NCI-H748 (cell line): ENCODE data around the gene NQO2.
"Not testable (repeated sequence)": the region's sequence is repeated elsewhere in the genome, so short reads cannot be mapped to it uniquely, and the experiment has no call there.

Experiments used
- DNase-seq: peaks from one replicate; lab custom pipeline; 2025; ENCODE audit not compliant: unreplicated experiment; lab: John Stamatoyannopoulos, UW

NQO2 gene

DNA sequence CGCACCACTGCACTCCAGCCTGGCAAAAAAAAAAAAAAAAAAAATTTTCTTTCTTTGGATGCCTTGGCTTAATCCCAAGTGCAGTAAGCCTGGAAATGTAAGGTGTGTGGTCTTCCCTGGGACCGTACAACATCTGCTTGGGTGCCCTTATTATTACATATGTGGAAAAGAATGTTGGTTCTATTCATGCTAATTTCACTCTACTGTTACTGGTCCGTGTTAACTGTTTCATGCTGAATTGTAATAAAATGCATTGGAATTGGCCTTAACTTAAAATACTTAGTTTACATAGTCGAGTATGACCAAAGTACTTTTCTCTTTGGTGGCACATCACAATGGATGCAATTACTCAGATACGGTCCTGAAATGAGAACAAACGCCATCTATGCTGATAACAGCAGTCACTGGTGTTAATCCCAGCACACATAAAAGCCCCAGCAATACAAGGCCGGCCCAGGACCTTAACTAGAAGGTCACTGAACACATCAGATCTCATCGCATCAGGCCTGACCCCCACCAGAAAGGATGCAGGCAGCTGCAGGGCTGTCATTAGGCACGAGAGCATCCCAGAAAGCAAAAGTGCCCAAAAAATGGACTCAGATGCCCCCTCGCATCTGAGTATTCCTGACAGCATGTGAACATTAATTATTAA is 29.5 kb upstream of the NQO2 start:
- no peak for DNase-seq

DNA sequence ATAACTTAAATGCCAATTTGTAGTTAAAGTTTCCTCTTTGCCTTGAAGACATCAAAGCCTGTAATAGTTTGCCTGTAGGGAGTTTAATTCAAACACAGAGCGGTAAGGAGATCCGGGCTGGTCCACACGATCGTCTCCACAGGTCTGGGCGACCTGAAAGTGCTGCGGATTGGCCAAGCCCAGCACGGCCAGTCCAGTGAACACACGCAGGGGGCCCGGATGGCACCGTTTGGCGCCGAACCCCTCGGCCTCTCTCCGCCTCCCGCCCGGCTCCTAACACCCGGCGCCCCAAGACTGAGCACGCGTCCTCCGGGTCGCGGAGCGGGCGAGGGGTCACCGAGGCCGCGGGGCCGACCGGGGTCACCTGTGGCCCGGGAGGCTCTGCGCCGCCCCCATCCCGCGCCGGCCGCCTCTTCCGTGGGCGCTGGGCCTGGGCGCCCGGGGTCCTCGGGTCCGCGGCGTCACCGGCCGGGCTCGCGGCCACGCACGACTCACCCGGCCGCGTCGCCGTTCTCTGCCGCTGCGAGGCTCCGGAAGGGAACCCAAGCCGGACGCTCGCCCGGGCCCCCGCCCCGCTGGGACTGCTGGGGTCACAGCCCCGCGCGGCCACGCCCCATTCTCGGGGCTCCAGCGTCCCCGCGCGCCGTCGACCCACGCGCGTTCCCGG is 28.8 kb upstream of the NQO2 start:
- DNase-seq, result peak; percentile 67

DNA sequence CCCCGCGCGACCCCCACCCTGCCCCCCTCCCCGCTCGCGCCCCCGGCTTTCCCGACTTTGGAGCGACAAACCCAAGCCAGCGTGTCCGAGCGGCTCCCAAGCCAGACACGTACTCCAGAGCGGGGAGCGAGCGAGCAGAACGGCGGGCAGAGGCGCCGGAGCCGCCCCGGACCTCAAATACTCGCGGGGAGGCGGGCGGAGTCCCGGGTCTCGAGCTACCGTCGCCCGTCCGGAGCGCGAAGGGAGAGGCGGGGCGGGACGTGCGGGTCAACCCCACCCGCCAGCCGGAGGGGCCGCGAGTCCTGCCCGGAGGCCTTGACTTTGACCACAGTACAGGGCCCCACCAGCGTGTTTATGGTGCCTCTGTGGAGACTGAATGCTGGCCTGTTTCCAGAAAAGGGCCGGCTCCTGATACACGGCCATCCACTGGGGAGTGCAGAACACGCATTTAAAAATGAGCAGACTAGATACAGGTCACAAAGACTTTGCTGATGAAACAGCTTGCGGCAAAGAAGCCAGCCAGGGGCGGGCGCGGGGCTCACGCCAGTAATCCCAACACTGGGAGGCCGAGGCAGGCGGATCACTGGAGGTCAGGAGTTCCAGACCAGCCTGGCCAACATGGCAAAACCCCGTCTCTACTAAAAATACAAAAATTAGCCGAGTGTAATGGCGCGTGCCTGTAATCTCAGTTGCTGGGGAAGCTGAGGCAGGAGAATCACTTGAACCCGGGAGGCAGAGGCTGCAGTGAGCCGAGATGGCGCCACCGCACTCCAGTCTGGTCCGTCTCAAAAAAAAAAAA is 28.1 kb upstream of the NQO2 start, which contains the start of gene SERPINB6:
Gene SERPINB6 (minus strand): TSS at position 148 of the 799 bp plus-strand sequence. CDS start 12,235 bp downstream, outside the sequence.
- DNase-seq, result peak; percentile 76

DNA sequence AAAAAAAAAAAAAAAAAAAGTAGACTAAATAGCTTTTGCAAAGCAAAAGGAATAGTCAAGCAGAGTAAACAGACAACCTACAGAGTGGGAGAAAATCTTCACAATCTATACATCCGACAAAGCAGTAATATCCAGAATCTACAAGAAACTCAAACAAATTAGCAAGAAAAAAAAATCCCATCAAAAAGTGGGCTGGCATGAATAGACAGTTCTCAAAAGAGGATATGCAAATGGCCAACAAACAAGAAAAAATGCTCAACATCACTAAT is 27.5 kb upstream of the NQO2 start:
- not testable (repeated sequence) for DNase-seq

DNA sequence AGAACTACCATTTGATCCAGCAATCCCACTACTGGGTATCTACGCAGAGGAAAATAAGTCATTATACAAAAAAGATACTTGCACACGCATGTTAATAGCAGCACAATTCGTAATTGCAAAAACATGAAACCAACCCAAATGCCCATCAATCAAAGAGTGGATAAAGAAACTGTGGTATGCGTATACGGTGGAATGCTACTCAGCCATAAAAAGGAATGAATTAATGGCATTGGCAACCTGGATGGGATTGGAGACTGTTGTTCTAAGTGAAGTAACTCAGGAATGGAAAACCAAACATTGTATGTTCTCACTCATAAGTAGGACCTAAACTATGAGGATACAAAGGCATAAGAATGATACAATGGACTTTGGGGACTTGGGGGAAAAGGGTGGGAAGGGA is 27.0 kb upstream of the NQO2 start:
- DNase-seq, result not testable (repeated sequence)

DNA sequence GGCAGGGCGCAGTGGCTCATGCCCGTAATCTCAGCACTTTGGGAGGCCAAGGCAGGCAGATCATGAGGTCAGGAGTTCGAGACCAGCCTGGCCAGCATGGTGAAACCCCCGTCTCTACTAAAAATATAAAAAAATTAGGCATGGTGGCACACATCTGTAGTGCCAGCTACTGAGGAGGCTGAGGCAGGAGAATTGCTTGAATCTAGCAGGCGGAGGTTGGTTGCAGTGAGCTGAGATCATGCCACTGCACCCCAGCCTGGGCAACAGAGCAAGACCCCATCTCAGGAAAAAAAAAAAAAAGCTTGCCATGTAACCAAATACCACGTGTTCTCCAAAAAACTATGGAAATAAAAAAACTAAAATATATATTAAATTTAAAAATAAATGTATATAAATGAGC is 26.5 kb upstream of the NQO2 start:
- DNase-seq, result not testable (repeated sequence)

DNA sequence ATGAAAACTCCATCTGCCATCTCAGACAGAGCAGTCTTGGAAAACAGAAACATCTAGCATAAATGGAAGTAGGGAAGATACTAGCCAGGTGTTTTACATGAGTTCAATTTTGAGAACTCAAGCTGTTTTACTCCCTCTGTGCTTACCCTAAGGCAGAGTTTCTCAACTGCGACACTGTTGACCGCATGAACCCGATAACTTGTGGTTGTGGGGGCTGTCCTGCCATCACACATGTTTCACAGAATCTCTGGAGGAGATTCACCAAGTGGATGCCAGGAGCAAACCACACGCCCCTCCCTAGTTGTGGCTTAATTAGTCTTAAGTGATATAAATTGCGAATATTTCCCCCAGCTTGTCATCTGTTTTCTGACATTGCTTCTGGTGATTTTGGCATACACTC is 26.0 kb upstream of the NQO2 start:
- no peak for DNase-seq

DNA sequence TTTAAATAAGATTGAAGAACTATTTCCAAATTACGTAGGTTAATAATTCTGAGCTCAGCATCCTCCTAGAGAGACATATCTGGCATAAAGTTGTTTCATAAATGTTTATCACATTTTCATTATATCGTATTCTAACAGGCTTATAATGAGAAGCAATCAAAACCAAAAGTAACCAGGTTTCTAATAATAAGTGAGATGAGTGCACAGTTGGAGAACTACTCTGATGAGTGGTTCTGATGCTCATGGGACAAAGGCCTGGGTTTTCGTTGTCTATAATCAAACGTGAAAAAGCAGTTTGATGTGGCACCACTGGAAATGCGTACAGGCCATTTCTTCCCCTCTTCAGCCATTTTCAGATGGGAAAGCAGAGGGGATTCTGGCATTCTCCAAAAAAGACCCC is 23.6 kb upstream of the NQO2 start:
- DNase-seq, result no peak

DNA sequence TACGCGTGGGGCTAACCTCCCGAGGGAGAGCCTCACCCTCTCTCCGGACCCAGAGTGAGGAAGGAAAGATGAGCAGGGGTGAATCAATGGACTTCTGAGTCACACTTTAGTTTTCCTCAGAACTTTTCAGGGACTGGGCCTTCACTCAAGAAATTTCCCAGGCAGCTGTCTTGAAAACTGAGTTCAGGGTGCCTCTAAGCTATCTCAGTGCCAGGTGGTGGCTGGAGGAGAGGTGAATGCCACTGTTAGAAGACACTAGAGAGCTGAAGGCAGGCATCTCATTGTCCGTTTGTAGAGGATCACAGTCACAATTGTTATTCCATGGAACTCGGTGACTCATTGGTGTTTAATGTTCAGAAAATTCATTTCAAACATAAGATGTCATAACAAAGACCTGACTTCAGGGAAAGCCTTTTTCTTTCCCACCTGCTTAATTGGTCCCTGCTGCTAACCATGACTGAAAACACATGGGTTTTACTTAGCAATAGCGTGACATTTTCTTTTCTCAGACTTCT is 23.1 kb upstream of the NQO2 start:
- no peak for DNase-seq

DNA sequence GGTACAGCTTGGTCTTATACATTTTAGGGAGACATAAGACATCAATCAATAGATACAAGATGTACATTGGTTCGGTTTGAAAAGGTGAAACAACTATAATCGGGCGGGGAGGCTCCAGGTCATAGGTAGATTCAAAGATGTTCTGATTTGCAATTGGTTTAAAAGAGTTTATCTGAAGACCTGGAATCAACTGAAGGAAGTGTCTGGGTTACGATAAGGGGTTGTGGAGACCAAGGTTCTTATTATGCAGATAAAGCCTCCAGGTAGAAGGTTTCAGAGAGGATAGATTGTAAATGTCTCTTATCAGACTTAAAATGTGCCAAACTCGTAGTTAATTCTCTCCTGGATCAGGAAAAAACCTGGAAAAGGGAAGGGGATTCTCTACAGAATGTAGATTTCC is 22.4 kb upstream of the NQO2 start:
- DNase-seq, result no peak

DNA sequence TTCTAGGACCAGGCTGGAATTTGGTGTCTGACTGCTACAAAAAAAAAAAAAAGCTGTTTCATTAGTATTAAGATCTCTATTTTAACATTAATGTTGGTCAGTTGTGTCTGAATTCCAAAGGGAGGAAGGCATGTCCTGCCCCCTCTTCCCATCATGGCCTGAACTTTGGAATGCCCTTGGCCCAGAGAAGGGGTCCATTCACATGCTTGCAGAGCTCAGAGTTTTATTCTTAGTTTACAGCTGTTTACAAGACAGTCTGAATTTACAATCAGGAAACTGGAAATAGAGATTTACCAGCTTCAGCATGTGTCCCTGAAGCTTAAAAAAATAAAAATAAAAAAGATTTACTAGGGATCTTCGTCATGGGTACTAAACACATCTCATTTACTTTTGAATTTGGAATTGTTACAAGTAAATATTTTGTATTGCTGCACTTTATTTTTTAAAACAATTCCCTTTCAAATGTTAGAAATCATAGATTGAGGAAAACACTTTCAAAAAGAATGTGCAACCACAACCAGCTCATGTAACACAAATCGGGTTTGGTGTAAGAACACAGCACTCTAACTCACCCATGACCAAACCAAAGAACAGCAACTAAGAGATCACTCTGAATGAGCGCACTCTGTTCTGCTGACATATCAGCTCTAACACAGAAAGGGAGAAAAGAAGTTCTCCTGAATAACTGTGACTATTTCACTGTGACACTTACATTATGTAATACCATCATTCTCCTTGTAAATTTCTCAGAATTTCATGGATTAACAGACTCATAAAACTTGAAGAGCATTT is 21.7 kb upstream of the NQO2 start:
- no peak for DNase-seq

DNA sequence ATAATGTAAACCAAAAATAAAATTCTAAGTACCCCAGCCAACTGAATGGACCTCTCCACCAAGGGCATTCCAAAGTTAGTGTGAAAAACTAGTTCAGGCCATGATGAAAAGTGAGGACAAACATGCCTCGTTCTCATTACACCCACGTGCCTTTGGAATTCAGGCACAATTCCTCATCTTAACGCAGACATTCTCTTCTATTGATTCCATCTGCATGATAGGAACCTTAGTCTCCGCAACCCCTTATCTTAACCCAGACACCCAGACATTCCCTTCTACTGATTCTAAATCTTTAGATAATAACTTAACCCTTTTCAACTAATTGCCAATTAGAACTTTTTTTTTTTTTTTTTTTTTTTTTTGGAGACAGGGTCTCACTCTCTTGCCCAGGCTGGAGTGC is 20.8 kb upstream of the NQO2 start:
- no peak for DNase-seq

DNA sequence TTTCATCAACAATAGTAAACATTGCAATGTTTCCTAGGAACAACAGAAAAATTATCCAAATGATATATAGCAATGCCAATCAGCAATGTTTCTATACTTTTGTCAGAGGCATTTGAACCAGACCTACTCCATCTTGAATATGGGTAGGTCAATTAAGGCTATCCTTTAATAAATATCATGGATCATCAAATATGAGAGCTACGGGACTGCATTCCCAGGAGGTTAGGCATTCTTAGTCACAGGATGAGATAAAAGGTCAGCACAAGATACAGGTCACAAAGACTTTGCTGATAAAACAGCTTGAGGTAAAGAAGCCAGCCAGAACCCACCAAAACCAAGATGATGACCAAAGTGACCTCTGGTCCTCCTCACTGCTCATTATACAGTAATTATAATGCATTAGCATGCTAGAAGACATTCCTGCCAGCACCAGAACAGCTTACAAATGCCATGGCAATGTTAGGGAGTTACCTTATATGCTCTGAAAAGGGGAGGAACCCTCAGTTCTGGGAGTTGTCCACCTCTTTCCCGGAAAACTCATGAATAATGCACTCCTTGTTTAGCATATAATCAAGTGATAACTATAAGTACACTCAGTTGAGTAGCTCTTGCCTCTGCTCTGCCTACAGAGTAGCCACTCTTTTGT is 19.8 kb upstream of the NQO2 start:
- DNase-seq, result no peak

DNA sequence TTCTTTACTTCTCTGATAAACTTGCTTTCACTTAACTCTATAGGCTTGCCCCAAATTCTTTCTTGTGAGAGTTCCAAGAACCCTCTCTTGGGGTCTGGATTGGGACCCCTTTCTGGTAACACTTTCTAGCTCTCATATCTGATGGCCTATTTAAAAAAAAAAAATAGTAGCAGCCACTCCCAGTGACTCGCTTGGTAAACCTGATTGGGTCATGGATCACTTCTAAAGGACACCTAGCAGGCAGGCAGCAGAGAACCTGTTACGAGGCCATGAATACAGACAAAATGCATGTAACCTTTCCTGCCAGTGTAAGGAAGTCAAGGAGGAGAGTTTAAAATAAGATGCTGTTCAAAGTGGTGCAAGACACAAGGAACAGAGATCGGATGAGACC is 19.2 kb upstream of the NQO2 start:
- no peak for DNase-seq

DNA sequence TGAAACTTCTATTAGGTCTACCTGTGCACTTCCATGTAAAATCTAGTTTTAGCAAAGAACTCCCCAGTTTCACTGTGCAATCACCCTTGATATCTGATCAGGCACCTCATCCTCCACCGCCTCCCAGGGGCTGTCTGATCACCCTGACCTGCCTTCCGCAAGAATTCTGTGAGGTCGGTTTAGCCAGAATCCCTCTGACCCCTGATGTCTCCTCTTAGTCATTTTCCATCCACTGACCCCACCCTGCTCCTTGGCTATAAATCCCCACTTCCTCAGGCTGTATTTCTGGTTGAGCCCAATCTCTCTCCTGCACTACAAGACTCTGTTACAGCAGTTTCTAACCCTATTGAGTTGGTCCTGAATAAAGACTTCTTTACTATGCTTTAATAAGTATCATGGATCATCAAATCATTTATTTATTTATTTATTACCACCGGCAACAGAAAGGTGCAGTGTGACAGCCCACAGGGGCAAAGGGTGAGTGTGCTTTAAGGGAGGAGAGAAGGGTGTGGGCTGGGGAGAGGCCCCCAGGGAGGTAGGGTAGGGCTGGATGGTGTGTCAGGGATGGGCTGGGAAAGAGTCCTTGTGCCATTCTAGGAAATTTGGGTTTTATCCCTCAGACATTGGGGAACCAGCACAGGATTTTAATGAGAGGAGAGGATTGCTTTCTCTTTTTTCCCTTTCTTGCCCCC is 17.1 kb upstream of the NQO2 start:
- DNase-seq, result no peak

DNA sequence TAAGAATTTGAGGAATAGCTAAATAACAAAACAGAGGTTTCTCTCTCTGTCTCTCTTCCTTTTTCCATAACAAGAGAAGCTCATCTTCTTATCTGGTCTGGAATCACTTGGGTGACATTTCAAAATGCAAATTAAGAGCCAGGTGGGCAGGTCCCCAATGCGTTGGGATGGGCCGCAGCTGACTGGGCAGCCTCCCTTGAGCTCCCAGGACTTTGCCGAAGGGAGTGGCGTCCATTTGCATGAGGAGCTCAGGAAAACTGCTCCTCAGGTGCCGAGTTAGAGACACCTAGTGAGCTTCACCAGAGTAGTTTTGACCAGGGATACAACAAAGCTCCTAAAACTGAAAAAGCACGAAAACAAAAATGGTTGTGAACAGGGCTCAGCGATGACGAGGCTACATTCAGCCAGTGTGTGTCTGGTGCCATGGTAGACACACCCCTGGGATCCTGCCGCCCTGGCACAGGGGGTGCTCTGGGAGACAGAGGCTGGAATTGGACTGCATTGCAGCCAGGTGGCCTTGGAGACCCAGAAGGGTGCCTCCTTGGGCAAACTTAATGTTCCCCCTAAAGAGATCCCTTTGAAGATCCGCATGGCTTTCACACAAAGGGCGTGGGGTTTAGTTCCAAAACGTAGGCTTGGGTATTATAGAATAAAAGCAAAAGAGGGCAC is 14.8 kb upstream of the NQO2 start:
- no peak for DNase-seq

DNA sequence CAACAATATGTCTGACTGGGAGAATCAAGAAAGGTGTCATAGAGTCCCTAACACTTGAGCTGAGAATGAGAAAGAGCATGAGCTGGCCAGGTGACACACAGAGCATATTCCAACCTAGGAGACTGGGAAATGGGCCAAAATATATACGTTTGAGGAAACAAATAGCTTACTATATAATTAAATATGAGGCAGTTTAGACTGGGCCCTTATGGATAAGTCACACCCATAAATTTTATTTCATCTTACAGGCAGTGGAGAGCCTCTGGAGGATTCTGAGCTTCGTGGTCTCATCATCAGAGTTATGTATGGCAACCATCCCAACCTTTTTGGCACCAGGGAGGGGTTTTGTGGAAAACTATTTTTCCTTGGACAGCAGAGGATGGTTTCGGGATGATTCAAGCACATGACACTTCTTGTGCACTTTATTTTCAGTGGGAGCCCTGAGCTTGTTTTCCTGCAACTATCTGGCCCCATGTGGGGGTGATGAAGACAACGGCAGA is 12.9 kb upstream of the NQO2 start:
- DNase-seq, result peak; percentile 26

DNA sequence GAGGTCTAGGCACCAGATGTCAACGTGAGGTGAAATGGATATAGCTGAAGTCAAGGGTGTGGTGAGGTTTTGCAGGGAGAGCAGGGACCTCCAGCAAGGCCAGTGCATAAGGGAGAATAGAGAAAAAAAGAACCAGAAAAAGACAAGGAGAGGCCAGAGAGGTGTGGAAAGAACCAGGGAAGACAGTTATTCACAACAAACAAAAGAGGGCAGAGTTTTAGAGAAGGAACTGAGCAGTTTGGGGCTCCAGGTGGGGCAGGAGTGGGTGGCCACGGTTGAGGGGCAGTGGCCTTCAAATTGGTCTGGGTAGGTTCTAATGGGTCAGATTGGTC is 11.6 kb upstream of the NQO2 start:
- DNase-seq, result no peak

DNA sequence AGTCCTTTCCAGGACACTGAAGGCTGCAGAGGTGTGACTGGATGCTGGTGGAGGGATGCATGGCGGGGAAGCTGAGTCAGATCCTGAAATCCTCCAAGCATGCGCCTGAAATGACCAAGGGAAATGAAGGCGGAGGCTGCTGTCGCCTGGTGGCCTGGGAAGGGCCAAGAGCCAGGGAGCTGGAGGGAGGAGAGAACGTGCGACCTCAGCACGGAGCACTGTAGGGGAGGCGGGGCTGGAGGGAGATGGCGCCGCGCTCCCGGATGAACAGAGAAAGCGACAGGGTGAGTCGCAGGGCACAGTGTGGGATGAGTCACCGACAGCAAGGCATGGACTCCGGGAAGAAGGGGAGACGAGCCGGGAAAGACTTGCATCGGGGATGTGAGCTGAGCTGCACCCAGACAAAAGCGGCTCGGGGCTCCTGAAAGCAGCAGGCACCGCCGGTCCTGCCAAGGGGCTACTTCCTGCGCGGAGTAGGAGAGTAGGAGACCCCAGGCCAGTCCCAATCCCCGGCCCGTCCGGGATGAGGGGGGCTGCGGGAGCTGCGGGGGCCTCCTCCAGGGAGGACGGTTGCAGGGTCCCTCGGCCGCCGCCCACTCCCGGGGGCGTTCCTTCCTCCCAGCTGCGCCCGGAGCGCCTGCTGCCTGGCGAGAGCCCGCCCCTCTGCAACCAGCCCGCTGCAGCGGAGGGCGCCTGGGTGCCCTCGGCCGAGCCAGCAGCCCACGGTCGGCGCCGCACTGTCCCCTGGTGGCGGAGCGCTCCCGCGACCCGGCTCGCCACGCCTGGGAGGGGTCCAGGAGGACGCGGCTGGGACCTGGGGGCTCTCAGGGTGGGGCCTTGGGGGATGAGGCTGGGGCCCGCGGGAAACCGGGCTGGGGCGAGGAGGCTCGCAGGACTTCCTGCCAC is 11.0 kb upstream of the NQO2 start:
- DNase-seq, result peak; percentile 95
